ENCODE results near the gene DMBT1. TPM values are rescaled to one million over a fixed set of nuclear protein-coding genes. Genes with fewer than 3 reads are reported as not detected.

DMBT1 gene
- total RNA-seq (100 to 1,000 TPM in 1 of 2 donors, 10 to 100 TPM in 1; 47.5 to 242 TPM), polyA plus RNA-seq (ENCODE audit: insufficient read length in 6 of 6) (1 to 10 TPM in 3 of 6 donors, under 1 TPM in 3; 0.21 to 2.6 (median 1.1) TPM)
- long read RNA-seq, donor 1: 0 reads
- long read RNA-seq, donor 2: 0 reads
- long read RNA-seq, donor 3: 0 reads
- long read RNA-seq, donor 4: 0 reads
- long read RNA-seq, donor 5: 0 reads
- long read RNA-seq, donor 6: 0 reads
- long read RNA-seq, donor 7: 0 reads
- long read RNA-seq, donor 8: 0 reads
- long read RNA-seq, donor 9: 0 reads
- long read RNA-seq, donor 10, partial matches to known transcripts: 12 of 12 reads
- long read RNA-seq, donor 10, other reads (novel, unspliced or antisense): 0 of 12 reads
- long read RNA-seq, donor 11: 0 reads
- long read RNA-seq, donor 12: 0 reads

DNA sequence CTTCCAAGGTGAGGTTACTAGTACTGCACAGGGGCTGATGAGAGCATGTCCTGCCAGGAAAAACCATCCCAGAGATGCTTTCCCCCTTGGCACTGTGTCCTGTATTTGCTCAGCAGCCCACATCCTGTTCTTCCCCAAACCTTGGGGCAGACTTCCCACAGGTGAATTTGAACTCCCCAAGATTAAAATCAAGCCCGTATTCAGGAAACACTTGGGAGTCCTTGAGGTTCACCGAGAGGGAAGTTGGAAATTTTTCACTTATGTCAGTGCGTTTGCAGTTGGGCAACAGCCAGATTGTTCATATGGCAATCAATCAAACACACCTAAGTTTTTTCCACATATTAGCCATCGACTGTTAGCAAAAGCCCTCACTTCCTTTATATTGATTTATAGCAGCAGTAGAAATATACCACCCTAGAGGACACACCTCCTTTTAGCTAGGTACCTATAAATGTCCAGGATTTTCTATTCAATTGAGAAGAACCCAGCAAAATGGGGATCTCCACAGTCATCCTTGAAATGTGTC is at the start of gene DMBT1:
Gene DMBT1 (plus strand): TSS at position 476 of the 526 bp plus-strand sequence. CDS start 17 bp downstream, at position 493.
- intact Hi-C loops (cut with DNase I): loop anchor here in 1 of 2 donors (5.0 to 10.0 kb wide), 3 partner anchors 126 to 263 kb away; no protein-coding TSS in a partner anchor
- TF ChIP-seq, protein P1, sequence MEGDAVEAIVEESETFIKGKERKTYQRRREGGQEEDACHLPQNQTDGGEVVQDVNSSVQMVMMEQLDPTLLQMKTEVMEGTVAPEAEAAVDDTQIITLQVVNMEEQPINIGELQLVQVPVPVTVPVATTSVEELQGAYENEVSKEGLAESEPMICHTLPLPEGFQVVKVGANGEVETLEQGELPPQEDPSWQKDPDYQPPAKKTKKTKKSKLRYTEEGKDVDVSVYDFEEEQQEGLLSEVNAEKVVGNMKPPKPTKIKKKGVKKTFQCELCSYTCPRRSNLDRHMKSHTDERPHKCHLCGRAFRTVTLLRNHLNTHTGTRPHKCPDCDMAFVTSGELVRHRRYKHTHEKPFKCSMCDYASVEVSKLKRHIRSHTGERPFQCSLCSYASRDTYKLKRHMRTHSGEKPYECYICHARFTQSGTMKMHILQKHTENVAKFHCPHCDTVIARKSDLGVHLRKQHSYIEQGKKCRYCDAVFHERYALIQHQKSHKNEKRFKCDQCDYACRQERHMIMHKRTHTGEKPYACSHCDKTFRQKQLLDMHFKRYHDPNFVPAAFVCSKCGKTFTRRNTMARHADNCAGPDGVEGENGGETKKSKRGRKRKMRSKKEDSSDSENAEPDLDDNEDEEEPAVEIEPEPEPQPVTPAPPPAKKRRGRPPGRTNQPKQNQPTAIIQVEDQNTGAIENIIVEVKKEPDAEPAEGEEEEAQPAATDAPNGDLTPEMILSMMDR (IDR thresholded peaks at IDR 0.05): no peak
- Histone ChIP-seq H3K27ac (peak within 1 kb of the TSS; percentile 38 to 44), H3K4me3 (no peak within 1 kb of the TSS), H3K36me3 (no peaks in the 10 kb centered on the region), H3K9me3 (no peaks in the 10 kb centered on the region), H3K4me1 (peaks cover 0 to 2% of the 10 kb centered on the region in 2 donors), H3K27me3 (peaks cover 0 to 4% of the 10 kb centered on the region in 2 donors)
- ATAC-seq: peak; percentile 23
- DNase-seq: no peak

DNA sequence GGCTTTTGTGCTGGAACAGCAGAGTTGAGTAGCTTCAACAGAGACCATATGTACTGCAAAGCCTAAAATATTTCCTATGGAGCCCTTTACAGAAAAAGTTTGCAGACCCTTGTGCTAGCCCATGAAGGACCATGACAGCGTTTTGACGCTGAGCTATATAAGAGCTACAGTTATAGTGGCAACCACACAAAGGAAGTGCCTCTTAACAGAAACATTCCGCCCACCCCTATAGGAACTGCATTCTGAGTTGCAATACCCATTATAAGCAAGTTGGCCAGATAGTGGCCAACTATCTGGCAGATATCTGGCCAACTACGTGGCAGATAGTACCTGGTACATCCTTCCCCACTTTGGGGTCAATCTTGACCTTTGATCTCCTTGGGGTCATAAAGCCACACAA is 47.5 kb upstream of the DMBT1 start:
- Histone ChIP-seq H3K4me3 (no peak overlapping the region), H3K27me3 (no peaks in the 10 kb centered on the region), H3K36me3 (peaks cover 0 to 33% of the 10 kb centered on the region in 2 donors), H3K4me1 (no peaks in the 10 kb centered on the region), H3K9me3 (no peaks in the 10 kb centered on the region), H3K27ac (no peak overlapping the region)
- DNase-seq: no peak
- no peak for ATAC-seq
- intact Hi-C loops (cut with DNase I): no loop called here
- TF ChIP-seq, protein P1 (IDR thresholded peaks at IDR 0.05): no peak

DNA sequence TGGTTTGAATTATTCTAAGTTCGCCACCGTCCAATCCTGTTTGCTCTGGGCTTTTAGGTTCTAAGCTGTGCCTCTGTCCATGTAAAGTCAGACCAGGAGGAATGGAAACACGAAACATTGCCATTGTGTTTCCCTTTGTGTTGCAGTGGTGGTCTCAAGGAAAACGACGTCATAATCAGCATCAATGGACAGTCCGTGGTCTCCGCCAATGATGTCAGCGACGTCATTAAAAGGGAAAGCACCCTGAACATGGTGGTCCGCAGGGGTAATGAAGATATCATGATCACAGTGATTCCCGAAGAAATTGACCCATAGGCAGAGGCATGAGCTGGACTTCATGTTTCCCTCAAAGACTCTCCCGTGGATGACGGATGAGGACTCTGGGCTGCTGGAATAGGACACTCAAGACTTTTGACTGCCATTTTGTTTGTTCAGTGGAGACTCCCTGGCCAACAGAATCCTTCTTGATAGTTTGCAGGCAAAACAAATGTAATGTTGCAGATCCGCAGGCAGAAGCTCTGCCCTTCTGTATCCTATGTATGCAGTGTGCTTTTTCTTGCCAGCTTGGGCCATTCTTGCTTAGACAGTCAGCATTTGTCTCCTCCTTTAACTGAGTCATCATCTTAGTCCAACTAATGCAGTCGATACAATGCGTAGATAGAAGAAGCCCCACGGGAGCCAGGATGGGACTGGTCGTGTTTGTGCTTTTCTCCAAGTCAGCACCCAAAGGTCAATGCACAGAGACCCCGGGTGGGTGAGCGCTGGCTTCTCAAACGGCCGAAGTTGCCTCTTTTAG is 46.3 kb upstream of the DMBT1 start:
- no peaks in the 10 kb centered on the region for H3K4me1 ChIP-seq
- ATAC-seq (no peak), DNase-seq (no peak)
- H3K27me3 ChIP-seq: no peaks in the 10 kb centered on the region
- H3K36me3 ChIP-seq: peaks cover 0 to 26% of the 10 kb centered on the region in 2 donors
- intact Hi-C loops (cut with DNase I): no loop called here
- TF ChIP-seq, protein P1 (IDR thresholded peaks at IDR 0.05): no peak
- no peak overlapping the region for H3K27ac ChIP-seq
- no peak overlapping the region for H3K4me3 ChIP-seq
- no peaks in the 10 kb centered on the region for H3K9me3 ChIP-seq

DNA sequence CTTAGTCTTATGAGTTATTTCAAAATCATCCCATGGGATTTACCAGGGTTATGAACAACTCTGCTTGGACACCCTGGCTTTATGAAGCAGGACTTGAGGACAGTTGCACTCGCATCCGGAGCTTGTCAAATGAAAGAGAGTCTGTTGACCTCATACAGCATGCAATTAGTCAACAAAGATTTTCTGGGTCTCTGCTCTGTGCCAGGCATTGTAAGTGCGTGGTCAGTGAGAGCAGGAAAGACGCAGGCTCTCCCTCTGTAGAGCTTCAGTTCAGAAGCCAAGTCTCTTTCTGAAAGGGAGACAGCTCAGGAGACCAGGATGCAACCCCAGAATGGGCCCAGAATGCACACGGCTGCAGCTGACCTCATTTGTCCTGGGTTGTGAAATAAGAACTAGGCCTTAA is 45.5 kb upstream of the DMBT1 start:
- ATAC-seq (no peak), DNase-seq (no peak)
- Histone ChIP-seq H3K9me3 (no peaks in the 10 kb centered on the region), H3K36me3 (peaks cover 0 to 26% of the 10 kb centered on the region in 2 donors), H3K4me1 (no peaks in the 10 kb centered on the region), H3K27ac (no peak overlapping the region), H3K4me3 (no peak overlapping the region), H3K27me3 (no peaks in the 10 kb centered on the region)
- intact Hi-C loops (cut with DNase I): no loop called here
- TF ChIP-seq, protein P1 (IDR thresholded peaks at IDR 0.05): no peak

All from left lung (tissue), 14 donors.